Neural progenitor cell (in vitro differentiated cells): ENCODE data around the gene LRFN2.

ENCODE experiments used
- EZH2 ChIP-seq: fragments of 200-600 bp; sonication (generic); IDR thresholded peaks from 2 replicates; pipeline ENCODE4 v1.6.1; 2017; ENCODE audit warnings: antibody characterized with exemption, mild to moderate bottlenecking, moderate library complexity
- EZH2phosphoT487 ChIP-seq: fragments of 200-600 bp; sonication (generic); IDR thresholded peaks from 2 replicates; pipeline ENCODE4 v1.6.1; 2017; ENCODE audit warnings: antibody characterized with exemption
- TF ChIP-seq, protein P1 (sequence below): fragments of 200-600 bp; sonication (generic); IDR thresholded peaks from 2 replicates; pipeline ENCODE4 v1.5.1; 2017; ENCODE audit warnings: antibody characterized with exemption, mild to moderate bottlenecking

DNA sequence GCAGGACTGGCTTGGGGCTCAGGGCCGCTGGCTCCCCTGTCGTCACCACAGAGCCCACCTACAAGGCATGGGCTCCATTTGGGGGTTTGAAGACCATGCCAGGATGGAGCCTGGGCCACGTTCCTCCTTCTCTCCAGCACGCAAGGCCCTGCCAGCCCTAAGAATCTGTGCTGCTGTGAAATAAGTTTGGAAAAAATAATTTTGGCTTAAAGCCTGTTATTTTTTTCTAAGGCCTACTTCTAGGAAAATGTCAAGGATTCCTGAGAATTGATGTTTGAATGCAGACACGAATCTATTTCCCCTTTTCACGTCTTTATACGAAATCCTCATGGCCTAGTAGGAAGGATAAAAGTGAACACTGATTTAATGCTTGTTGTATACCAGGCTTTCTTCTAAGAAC is 107.5 kb downstream of the LRFN2 start:
- TF ChIP-seq, protein P1, sequence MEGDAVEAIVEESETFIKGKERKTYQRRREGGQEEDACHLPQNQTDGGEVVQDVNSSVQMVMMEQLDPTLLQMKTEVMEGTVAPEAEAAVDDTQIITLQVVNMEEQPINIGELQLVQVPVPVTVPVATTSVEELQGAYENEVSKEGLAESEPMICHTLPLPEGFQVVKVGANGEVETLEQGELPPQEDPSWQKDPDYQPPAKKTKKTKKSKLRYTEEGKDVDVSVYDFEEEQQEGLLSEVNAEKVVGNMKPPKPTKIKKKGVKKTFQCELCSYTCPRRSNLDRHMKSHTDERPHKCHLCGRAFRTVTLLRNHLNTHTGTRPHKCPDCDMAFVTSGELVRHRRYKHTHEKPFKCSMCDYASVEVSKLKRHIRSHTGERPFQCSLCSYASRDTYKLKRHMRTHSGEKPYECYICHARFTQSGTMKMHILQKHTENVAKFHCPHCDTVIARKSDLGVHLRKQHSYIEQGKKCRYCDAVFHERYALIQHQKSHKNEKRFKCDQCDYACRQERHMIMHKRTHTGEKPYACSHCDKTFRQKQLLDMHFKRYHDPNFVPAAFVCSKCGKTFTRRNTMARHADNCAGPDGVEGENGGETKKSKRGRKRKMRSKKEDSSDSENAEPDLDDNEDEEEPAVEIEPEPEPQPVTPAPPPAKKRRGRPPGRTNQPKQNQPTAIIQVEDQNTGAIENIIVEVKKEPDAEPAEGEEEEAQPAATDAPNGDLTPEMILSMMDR = no peak
- TF ChIP-seq EZH2phosphoT487 (no peak), EZH2 (no peak)
